ENCODE results near the gene ISM2.

DNA sequence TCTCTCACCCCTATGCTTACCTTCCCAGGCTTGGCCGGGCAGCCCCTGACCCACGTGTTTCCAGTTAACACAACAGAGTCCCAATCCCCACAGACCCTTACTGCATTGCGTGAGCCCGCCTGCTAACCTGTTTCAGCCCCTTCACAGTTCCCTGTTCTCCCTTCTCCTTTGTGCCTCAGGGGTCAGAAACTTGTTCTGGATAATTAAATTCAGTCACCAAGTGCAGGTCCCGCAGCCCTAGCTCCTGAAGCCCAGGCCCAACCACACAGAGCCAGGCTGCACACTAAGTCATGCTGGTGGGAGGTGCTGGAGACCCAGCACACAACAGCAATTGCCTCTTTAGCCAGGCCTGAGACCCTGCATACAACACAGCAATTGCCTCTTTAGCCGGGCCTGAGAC, 9.6 kb downstream of the ISM2 start:
- TF ChIP-seq, protein P1, sequence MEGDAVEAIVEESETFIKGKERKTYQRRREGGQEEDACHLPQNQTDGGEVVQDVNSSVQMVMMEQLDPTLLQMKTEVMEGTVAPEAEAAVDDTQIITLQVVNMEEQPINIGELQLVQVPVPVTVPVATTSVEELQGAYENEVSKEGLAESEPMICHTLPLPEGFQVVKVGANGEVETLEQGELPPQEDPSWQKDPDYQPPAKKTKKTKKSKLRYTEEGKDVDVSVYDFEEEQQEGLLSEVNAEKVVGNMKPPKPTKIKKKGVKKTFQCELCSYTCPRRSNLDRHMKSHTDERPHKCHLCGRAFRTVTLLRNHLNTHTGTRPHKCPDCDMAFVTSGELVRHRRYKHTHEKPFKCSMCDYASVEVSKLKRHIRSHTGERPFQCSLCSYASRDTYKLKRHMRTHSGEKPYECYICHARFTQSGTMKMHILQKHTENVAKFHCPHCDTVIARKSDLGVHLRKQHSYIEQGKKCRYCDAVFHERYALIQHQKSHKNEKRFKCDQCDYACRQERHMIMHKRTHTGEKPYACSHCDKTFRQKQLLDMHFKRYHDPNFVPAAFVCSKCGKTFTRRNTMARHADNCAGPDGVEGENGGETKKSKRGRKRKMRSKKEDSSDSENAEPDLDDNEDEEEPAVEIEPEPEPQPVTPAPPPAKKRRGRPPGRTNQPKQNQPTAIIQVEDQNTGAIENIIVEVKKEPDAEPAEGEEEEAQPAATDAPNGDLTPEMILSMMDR (IDR thresholded peaks at IDR 0.05) = no peak
- no peak for TF ChIP-seq POLR2A (IDR thresholded peaks at IDR 0.05)
